GM18520 (cell line): ENCODE measurements around the gene SLC30A4.
A peak's percentile ranks its signal among the peaks of the same experiment; 100 is the strongest.

ENCODE experiments used
- ATAC-seq: cut with Tn5 transposase; IDR thresholded peaks from one replicate; pipeline ENCODE4 v1.9.1; 2021; ENCODE audit not compliant: unreplicated experiment

The SLC30A4 gene

GRCh38 chr15:45454814-45455213, 67.7 kb downstream of the SLC30A4 start:
- peak; percentile 45 for ATAC-seq

GRCh38 chr15:45451265-45451664, 71.3 kb downstream of the SLC30A4 start:
- no peak for ATAC-seq

- no peak for ATAC-seq
Measured at GRCh38 chr15:45449916-45450867, 72.4 kb downstream of the SLC30A4 start.

- no peak for ATAC-seq
Measured at GRCh38 chr15:45449395-45449794, 73.2 kb downstream of the SLC30A4 start.

GRCh38 chr15:45448066-45448915, 74.3 kb downstream of the SLC30A4 start:
- no peak for ATAC-seq

- ATAC-seq = no peak
Measured at GRCh38 chr15:45443645-45444044, 78.9 kb downstream of the SLC30A4 start.

GRCh38 chr15:45442507-45443135, 79.9 kb downstream of the SLC30A4 start:
- ATAC-seq = no peak

GRCh38 chr15:45441686-45442085, 80.9 kb downstream of the SLC30A4 start:
- ATAC-seq = no peak

GRCh38 chr15:45441036-45441435, 81.5 kb downstream of the SLC30A4 start:
- ATAC-seq = no peak

GRCh38 chr15:45439521-45440260, 82.9 kb downstream of the SLC30A4 start:
- no peak for ATAC-seq

- ATAC-seq = no peak
Measured at GRCh38 chr15:45435124-45435903, 87.2 kb downstream of the SLC30A4 start.

GRCh38 chr15:45434078-45434567, 88.4 kb downstream of the SLC30A4 start:
- ATAC-seq = no peak

GRCh38 chr15:45431511-45431910, 91.0 kb downstream of the SLC30A4 start:
- ATAC-seq = no peak

GRCh38 chr15:45429941-45430792, 92.4 kb downstream of the SLC30A4 start:
- ATAC-seq = peak; percentile 69
